Activated CD4-positive, alpha-beta T cell treated with anti-CD3 and anti-CD28 coated beads, Interleukin-10, Interleukin-2, amounts not matched to agents 100 ng/mL and 50 ng/mL, durations not matched to agents 16 hours and 8 hours (primary cell): Measurements from ENCODE around the gene SSC5D.
"Not testable (repeated sequence)": the region's sequence is repeated elsewhere in the genome, so short reads cannot be mapped to it uniquely, and the experiment has no call there.

Experiments
- DNase-seq: peaks from one replicate; pipeline ENCODE4 v3.0.0-alpha.2; 2020

SSC5D gene

GRCh38 chr19:55488986-55489710 lies 912 bp downstream of the SSC5D start:
- DNase-seq = no peak

GRCh38 chr19:55489711-55490477 lies 1.7 kb downstream of the SSC5D start:
- DNase-seq = no peak

- DNase-seq = no peak
These were observed 2.5 kb downstream of the SSC5D start for GRCh38 chr19:55490478-55491432.

GRCh38 chr19:55491546-55492360 lies 3.5 kb downstream of the SSC5D start:
- DNase-seq = no peak

- no peak for DNase-seq
These were observed 4.2 kb downstream of the SSC5D start for GRCh38 chr19:55492362-55492944.

GRCh38 chr19:55493052-55493644 lies 4.9 kb downstream of the SSC5D start:
- no peak for DNase-seq

- no peak for DNase-seq
These were observed 5.5 kb downstream of the SSC5D start for GRCh38 chr19:55493645-55494171.

GRCh38 chr19:55494172-55494761 lies 6.0 kb downstream of the SSC5D start:
- DNase-seq = no peak

- no peak for DNase-seq
These were observed 7.6 kb downstream of the SSC5D start for GRCh38 chr19:55495646-55496349.

GRCh38 chr19:55496820-55497219 lies 8.6 kb downstream of the SSC5D start:
- DNase-seq = not testable (repeated sequence)

- no peak for DNase-seq
These were observed 9.5 kb downstream of the SSC5D start for GRCh38 chr19:55497763-55498162.

GRCh38 chr19:55498246-55498840 lies 10.1 kb downstream of the SSC5D start:
- no peak for DNase-seq

GRCh38 chr19:55500368-55500952 lies 12.2 kb downstream of the SSC5D start:
- DNase-seq = no peak

- no peak for DNase-seq
These were observed 14.1 kb downstream of the SSC5D start for GRCh38 chr19:55502197-55502952.

- no peak for DNase-seq
These were observed 14.9 kb downstream of the SSC5D start for GRCh38 chr19:55503157-55503501.

- peak; percentile 95 for DNase-seq
These were observed 15.4 kb downstream of the SSC5D start for GRCh38 chr19:55503502-55504251.

GRCh38 chr19:55504252-55504603 lies 16.0 kb downstream of the SSC5D start:
- DNase-seq = no peak

- no peak for DNase-seq
These were observed 16.7 kb downstream of the SSC5D start for GRCh38 chr19:55504981-55505380.
